NCI-H1417 (cell line): Measurements from ENCODE around the gene ARAP1.
A peak's percentile ranks its signal among the peaks of the same experiment; 100 is the strongest.

ENCODE experiments used
- DNase-seq, 3 experiments: peaks; one replicate each; lab custom pipeline; 2025; lab: John Stamatoyannopoulos, UW

ARAP1 gene

DNA sequence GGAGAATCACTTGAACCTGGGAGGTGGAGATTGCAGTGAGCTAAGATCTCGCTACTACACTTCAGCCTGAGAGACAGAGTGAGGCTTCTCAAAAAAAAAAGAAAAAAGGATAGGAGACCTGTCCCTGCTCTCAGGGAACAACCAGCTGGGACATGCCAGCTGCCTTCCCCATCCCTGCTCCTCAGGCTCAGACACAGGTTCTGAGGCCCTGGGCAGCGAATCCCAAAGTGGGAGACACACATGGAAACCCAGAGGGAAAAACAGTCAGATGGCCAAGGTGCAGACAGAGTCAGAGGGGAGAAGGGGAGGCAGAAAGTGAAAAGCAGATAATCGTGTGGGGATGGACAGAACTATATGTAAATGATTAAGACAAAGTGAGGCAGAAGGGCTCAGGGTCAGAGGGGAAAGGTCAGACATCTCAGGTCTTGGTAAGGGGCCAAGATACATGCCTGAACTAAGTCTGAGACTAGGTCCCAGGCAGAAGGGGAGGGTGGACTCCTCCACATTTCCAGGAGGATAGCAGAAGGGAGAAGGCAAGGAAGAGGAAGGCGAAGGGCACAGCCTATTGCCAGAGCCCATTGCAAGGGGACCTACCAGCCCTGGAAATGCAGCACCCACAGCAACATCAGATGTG is 27.4 kb upstream of the ARAP1 start:
- no peak for DNase-seq

- no peak for DNase-seq
Observed at GRCh38 chr11:72778535-72779494, 26.6 kb upstream of the ARAP1 start.

DNA sequence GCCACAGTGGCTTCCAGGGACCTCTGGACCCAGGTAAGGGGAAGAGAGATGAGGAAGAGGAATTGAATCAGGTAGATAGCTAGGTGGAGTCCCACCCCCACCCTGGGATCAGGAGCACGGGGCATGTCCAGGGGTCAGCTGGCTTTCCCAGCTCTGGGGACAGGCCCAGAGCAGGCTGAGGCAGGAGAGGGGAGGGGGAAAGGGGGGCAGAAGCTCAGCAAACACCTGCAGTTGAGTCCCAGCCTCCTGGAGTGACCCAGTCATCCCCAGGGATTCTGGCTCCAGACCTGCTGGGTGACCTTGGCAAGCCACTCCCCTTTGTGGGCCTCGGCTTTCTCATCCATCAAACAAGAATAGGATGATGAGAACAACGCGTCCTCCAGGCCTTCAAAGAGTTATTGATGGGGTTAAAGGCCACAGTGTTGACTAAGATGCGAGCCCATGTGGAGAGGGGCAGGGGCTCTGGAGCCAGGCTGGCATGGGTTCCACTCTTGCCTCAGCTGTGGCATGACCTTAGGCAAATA is 25.6 kb upstream of the ARAP1 start:
- DNase-seq: peak in 2 of 3 experiments; percentile 55 to 78

DNA sequence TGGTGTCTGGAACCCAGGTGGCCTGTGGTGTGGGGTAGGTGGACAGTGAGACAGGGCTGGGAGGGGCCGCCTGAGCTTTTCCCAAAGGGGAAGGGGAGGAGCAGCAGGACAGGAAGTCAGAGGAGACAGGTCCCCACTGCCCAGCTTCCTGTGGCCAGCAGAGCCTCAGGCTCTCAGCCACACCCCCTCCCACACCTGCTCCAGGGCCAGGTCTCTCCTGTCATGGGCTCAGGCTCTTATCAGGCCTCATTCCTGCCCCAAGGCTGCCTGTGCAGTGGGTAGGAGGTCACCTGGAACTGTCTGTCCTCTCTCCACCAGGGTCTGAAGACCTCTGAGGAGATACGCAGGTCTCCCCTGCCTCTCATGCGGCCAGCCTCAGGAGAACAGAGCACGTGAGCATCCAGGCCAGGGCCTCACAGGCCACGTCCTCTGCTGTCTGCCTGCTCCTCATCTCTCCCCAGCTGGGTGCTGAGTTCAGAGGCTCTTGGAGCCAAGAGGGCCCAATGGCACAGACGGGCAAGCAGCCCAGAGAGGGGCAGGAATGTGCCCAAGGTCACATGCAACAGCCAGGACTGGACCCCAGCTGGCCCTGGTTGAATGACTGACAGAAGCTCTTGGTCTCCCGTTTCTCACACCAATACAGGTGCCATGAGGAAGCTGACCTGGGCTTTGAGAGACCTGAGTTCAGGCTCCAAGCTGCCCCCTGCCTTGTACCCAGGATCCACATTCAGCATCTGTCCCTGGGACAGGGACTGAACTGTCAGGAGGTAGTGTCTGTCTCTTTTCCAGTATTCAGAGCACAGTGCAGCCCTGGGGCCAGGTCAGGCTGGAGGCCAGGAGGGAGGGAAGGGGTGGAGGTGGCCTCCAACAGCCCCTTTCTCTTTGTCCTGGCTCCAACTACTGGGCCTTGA is 24.9 kb upstream of the ARAP1 start:
- DNase-seq: no peak

DNA sequence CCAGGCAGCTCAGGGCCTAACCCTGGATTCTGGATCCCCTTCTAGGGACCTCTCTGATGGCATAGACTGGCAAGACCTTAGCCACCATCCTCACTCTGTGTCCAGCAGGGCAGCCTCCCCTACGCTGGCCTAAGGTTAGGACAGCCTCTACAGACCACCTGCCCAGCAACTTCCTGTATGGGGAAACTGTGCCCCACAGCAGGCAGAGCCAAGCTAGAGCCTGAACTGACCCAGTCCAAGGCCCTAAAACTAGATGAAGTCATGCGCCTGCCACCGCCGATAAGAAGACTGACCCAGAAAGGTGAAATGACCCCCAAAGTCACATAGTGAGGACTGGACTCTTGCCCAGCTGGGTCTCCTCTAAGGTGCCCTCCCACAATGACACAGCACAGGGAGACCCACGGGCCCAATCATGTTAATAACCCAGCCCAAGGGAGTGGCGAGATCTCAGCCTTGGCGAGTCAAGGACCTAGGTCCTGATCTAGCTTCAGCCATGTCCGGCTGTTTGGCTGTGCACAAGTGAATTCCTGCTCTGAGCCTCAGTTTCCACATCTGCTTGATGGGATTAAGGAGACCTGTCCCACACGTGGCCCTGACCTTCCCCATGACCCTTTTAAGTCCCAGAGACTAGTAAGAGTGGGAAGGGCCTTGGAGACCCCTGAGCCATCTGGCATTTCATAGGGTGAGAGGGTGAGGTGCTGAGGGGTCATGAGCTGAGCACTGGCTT is 24.1 kb upstream of the ARAP1 start:
- DNase-seq: no peak

DNA sequence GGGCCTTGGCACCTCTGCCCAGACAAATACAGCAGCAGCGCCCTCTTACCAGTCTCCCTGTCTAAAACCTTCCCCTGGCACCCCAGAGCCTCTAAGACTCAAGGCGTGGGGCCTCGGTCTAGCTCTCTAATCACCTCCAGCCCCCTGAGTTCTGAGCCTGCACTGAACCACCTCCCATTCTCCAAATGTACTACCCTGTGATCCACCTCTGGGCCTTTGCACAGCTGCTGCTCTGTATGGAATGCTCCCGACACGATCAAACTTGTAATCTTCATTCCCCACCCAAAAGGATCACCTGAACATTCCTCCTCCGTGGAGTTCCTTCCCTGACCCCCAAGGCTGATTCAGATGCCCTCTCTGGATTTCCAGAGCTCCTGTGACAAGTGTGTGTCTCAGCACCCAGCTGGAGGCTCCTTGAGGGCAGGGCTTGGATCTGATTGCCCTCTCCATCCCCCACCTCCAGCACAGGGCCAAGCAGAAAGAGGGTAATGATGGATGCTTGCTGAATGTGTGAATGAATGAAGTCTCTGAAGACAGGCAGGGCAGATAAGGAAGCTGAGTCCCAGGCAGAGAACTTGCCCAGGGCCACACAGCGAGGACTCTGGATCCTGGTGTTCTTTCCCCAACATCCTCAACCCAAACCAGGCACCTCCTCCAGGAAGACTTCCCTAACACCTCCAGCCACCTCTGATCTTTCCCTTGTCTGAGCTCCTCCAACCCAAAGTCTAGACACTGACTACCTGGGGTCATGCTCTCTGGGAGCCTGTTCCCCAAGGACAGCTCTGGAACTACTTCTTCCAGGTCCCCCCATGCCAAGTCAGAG is 23.3 kb upstream of the ARAP1 start:
- no peak for DNase-seq

- DNase-seq: no peak
Observed at GRCh38 chr11:72774499-72774898, 22.3 kb upstream of the ARAP1 start.

GRCh38 chr11:72773696-72774095 is 21.5 kb upstream of the ARAP1 start:
- no peak for DNase-seq

DNA sequence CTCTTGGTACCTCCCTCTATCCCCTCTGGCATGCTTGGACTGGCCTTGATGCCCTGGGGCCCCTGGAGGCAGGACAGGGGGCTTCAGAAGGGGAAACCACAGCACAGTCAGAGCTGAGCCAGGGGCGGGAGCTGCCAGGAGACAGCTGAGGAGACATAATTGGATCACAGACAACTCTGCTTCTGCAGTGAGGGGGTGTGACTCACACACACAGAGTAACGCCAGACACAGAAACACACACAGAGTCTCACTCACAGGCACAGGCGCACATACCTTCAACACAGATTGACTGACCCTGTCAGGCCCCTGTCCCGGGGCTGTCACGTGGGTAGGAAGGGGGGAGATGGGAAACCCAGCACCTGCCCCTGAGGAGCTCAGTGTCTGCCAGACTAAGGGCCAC is 21.1 kb upstream of the ARAP1 start:
- no peak for DNase-seq

DNA sequence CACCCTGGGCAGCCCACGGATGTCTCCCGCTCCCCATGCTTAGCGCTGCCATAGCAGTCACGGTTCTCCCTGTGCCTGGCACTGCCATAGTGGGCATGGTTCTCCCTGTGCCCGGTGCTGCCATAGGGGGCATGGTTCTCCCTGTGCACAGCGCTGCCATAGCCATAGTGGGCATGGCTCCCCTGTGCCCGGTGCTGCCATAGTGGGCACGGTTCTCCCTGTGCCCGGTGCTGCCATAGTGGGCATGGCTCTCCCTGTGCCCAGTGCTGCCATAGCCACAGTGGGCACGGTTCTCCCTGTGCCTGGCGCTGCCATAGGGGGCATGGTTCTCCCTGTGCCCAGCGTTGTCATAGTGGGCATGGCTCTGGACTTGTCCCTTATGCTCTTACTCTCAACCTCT is 19.9 kb upstream of the ARAP1 start:
- no peak for DNase-seq

DNA sequence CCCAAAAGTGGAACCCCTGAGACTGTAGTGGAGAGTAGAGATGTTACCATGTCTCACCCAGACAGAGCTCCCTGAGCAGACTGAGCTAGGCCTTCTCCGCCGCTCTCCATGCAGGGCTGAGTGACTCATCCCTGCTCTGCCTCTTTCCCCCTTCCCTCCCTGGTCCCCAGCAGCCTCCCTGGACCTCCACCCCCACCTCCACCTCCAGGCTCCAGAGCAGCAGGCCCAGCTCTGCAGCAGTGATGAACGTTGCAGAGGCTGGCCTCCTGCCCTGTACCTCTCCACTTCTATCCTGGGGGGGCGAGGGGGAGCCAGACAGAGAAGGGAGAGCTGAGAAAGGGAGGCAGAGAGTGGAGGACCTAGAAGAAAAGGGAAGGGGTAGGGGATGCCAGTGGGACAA is 19.3 kb upstream of the ARAP1 start:
- DNase-seq: no peak

GRCh38 chr11:72770799-72771198 is 18.6 kb upstream of the ARAP1 start:
- no peak for DNase-seq

DNA sequence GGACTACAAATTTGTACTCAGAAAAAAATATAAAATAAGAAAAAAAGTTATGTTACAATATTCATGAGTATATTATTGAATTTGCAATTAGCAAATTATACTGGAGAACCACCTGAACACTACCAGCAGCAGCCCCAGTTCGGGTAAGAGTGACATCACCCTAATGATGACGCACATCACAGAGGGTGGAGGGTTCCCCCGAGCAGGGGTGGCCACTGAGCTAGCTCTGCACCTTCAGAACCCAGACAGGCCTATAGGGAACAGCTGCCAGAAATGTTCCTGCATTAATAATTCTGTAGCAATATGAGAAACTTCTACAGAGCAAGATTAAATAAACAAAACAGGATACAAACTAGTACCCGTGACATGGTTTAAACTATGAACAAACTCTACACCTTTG is 17.5 kb upstream of the ARAP1 start:
- DNase-seq: no peak

DNA sequence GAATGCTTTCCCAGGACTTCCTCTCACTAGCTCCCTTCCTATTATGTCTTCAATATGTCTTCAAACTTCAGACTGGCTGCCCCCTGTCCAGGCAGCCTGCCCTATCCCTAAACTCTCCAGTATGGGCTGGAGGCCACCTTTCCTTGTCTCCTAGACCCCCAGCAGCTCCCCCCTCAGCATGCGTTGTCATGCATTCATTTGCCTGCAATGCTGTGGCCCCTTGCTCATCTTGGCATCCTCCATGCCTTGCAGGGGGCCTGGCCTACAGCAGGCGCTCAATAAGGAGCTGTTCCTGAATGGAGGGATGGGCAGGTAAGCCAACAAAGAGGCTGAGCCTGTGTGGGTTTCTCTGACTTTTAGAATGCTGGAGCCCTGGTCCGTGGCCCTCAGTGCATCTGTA is 16.4 kb upstream of the ARAP1 start:
- DNase-seq: no peak

GRCh38 chr11:72767203-72768062 is 15.2 kb upstream of the ARAP1 start:
- DNase-seq: no peak

GRCh38 chr11:72766152-72766902 is 14.1 kb upstream of the ARAP1 start:
- DNase-seq: no peak

- peak; percentile 92 to 96 (median 94) for DNase-seq
Observed at GRCh38 chr11:72764503-72764902, 12.3 kb upstream of the ARAP1 start.

- no peak for DNase-seq
Observed at GRCh38 chr11:72763823-72764222, 11.6 kb upstream of the ARAP1 start.
